ENCODE measurements around the gene PCSK4. TPM values are rescaled to one million over a fixed set of nuclear protein-coding genes. Genes with fewer than 3 reads are reported as not detected.

Gene PCSK4
- total RNA-seq, 1 experiment from 2014 or later, result 9.1 TPM

DNA sequence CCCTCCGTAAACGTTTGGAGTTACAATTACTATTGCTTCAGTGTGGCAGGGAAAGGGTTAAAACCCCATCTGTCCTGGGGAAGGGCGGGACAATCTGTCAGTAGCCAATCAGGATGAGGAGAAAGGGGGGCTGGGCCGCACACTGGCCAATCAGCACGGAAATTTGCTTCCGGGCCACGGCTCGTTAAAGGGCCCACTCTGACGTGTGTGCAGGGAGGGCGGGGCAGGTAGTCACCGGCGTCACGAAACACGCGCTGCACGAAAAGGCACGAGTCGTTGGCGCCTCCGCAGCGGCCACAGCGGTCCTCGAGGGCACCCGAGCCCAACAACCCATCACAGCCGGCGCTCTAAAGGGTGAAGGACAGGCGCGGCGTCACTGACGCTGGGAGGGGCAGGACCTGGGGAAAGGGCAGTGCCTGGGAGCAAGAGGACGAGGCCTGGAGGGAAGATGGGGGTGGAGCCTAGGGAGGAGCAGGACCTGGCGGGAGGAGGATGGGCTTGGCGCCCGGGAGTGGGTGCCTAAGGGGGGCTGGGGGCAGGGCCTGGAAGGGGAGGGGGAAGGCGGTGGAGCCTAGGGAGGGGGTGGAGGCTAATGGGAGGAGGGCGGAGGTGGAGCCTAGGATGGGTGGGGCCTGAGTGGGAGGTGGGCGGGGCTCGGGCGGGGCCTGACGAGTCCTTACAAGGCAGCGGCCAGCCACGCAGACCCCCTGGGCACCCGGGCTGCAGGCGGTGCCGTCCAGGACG, 17.8 kb upstream of the PCSK4 start:
- no CpG with 5 or more reads among the region's 46 CpGs for WGBS (ENCODE audit: extremely low coverage, insufficient read length, low lambda C conversion rate)
- Histone ChIP-seq H4K8ac (replicated peaks; ENCODE audit: insufficient read length, low read depth, low read length) (no peak overlapping the region), H3K9me3 (ENCODE audit: control insufficient read depth, low read depth, low read length) (no peaks in the 10 kb centered on the region), H3K4me1 (ENCODE audit: insufficient read depth, low read length) (no peaks in the 10 kb centered on the region), H3K9ac (ENCODE audit: extremely low read depth, insufficient read length, low read length) (no peak overlapping the region), H4K91ac (ENCODE audit: insufficient read length, low read depth, low read length) (no peak overlapping the region), H2AFZ (ENCODE audit: low read length) (no peak overlapping the region), H3K4ac (ENCODE audit: low read depth, low read length) (no peak overlapping the region), H3K79me2 (ENCODE audit: insufficient read depth, low read length) (no peaks in the 10 kb centered on the region), H2BK120ac (ENCODE audit: low read depth, low read length, poor library complexity, severe bottlenecking) (no peak overlapping the region), H2BK20ac (ENCODE audit: low read depth, low read length, poor library complexity, severe bottlenecking) (no peak overlapping the region), H4K20me1 (ENCODE audit: control insufficient read depth, insufficient read depth, insufficient read length) (no peaks in the 10 kb centered on the region), H3K79me1 (ENCODE audit: insufficient read depth, low read depth, low read length, poor library complexity, severe bottlenecking) (no peaks in the 10 kb centered on the region), H3K23me2 (ENCODE audit: insufficient read length, low read depth, low read length, poor library complexity, severe bottlenecking) (peaks cover 11% of the 10 kb centered on the region), H2BK5ac (ENCODE audit: insufficient read length, low read length) (no peak overlapping the region), H2AK5ac (ENCODE audit: insufficient read length, low read length) (no peak overlapping the region), H3K4me2 (ENCODE audit: insufficient read depth, insufficient read length, low read length) (peak overlapping the region; percentile 14), H2BK15ac (ENCODE audit: low read depth, low read length) (no peak overlapping the region), H3T11ph (ENCODE audit: low read length) (no peak overlapping the region), H3K23ac (ENCODE audit: insufficient read length, low read depth, low read length) (no peak overlapping the region), H3K18ac (ENCODE audit: insufficient read length, low read depth, low read length) (peak overlapping the region; percentile 61), H3K27ac (ENCODE audit: insufficient read length, low read depth, low read length) (no peak overlapping the region), H3K14ac (ENCODE audit: insufficient read depth, low read length) (no peak overlapping the region), H2BK12ac (ENCODE audit: insufficient read length, low read depth, low read length) (no peak overlapping the region), H3K27me3 (ENCODE audit: insufficient read depth, low read length) (no peaks in the 10 kb centered on the region; the same call in 1 of the 2 replicates), H4K5ac (ENCODE audit: insufficient read length, low read depth, low read length) (no peak overlapping the region), H3K56ac (ENCODE audit: insufficient read length, low read depth, low read length) (no peak overlapping the region)
- TF ChIP-seq, protein P1, sequence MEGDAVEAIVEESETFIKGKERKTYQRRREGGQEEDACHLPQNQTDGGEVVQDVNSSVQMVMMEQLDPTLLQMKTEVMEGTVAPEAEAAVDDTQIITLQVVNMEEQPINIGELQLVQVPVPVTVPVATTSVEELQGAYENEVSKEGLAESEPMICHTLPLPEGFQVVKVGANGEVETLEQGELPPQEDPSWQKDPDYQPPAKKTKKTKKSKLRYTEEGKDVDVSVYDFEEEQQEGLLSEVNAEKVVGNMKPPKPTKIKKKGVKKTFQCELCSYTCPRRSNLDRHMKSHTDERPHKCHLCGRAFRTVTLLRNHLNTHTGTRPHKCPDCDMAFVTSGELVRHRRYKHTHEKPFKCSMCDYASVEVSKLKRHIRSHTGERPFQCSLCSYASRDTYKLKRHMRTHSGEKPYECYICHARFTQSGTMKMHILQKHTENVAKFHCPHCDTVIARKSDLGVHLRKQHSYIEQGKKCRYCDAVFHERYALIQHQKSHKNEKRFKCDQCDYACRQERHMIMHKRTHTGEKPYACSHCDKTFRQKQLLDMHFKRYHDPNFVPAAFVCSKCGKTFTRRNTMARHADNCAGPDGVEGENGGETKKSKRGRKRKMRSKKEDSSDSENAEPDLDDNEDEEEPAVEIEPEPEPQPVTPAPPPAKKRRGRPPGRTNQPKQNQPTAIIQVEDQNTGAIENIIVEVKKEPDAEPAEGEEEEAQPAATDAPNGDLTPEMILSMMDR (conservative IDR thresholded peaks at IDR 0.05), result no peak
- Mint-ChIP-seq H3K27me3 (ENCODE audit: low read depth) (peaks cover 72% of the 10 kb centered on the region), H3K27ac (peak overlapping the region; percentile 95 to 99 (median 99); a peak in 6 of 7 replicates), H3K36me3 (ENCODE audit: insufficient read depth in 1 of 3, low read depth in 3 of 3) (no peaks in the 10 kb centered on the region), H3K4me3 (peak overlapping the region; percentile 86 to 96), H3K9me3 (peaks cover 0 to 4% of the 10 kb centered on the region in 2 experiments; a peak in 1 of 5 replicates), H3K4me1 (peaks cover 13 to 20% of the 10 kb centered on the region in 2 experiments)
- peak; percentile 98 for DNase-seq
